GM21529 (cell line): ENCODE results near the gene IL31RA.
"Not testable (repeated sequence)": the region's sequence is repeated elsewhere in the genome, so short reads cannot be mapped to it uniquely, and the experiment has no call there.

Experiments
- ATAC-seq: cut with Tn5 transposase; IDR thresholded peaks from one replicate; pipeline ENCODE4 v1.9.1; 2021; ENCODE audit not compliant: unreplicated experiment

The IL31RA gene

GRCh38 chr5:55850839-55851674 is at the start of gene IL31RA:
Gene IL31RA, plus strand, starts transcription at chr5:55851357. Its CDS starts 214 bp downstream, at chr5:55851571.
- ATAC-seq: no peak

GRCh38 chr5:55808814-55809213 is 42.3 kb upstream of the IL31RA start:
- not testable (repeated sequence) for ATAC-seq

DNA sequence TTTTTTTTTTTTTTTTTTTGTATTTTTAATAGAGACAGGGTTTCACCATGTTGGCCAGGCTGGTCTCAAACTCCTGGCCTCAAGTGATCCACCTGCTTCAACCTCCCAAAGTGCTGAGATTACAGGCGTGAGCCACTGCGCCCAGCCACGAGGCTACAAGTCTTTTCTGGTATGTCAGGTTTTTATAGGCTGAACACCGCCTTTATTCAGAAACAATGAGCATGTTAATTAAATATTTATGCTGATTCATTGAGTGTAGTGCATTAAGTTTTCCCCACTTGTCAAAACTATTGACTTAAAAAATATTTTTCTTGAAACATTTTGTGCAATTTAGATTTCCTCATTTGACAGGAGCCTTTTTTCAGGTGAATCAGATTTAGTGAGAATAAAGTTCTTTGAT is 35.2 kb upstream of the IL31RA start:
- ATAC-seq: not testable (repeated sequence)

DNA sequence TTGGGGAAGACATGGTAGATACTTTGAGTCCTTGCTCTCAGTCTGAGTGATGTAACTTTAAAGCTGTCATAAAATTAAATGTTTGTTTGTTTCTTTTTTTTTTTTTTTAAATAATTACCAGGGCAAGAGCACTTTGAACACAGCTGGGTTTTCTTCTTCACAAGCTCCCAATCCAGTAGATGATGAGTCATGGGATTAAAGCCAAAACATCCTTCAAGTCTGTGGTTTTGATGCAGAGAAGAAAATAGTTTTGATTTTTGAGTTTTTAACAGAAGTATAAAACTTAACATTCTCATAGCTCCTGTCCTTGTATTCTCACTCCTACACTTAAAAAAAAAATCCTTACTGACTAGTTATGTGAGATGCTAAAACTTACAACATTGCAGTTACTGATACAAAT is 34.8 kb upstream of the IL31RA start:
- ATAC-seq: no peak

- ATAC-seq: no peak
Observed at GRCh38 chr5:55817030-55817429, 34.1 kb upstream of the IL31RA start.

DNA sequence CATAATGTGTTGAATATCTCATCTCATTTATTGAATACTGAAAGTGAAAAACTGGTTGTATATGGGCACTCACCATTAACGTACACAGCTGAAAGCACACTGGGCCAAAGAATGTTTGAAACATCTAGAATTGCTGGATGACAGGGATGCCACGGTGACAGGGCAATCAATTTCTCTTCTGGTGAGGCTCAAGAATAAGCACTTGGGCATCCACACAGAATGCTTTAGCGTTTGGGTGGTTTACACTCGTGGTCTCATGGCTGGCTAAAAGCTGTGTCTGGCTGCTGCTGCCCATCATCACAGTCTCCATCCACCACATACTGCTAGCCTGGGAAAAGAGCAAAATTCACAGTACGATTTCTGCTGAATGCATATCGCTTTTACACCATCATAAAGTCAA is 30.7 kb upstream of the IL31RA start:
- no peak for ATAC-seq

GRCh38 chr5:55821731-55822512 is 29.2 kb upstream of the IL31RA start:
- ATAC-seq: no peak

DNA sequence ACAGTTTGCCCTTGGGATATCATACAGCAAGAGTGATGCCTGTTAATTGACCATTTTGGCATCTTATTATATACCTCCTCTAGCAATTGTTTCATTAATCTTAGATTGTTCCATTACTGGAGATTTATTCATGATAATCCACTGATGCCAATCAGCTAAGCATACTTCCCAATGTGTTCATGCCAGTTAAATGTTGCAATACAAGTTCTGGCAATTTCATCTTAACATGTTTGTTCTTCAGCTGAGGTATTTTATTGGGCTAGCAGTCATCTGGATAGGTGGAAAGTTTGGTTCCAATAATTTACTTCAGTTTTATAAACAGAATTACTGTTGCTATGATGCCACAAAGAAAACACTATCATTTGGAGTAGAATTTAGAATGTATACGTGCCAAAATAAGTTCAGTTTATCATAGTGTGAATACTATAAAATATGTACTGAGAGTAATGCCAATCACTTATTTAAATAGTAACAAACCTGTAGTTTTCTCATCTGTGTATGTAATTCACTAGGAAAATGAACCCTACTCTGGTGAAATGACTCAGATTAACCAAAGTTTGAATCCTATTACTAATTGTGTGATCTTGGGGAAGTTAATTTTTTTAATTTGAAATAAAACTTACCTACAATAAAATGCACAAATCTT is 27.9 kb upstream of the IL31RA start:
- no peak for ATAC-seq

GRCh38 chr5:55829956-55830355 is 21.2 kb upstream of the IL31RA start:
- no peak for ATAC-seq

DNA sequence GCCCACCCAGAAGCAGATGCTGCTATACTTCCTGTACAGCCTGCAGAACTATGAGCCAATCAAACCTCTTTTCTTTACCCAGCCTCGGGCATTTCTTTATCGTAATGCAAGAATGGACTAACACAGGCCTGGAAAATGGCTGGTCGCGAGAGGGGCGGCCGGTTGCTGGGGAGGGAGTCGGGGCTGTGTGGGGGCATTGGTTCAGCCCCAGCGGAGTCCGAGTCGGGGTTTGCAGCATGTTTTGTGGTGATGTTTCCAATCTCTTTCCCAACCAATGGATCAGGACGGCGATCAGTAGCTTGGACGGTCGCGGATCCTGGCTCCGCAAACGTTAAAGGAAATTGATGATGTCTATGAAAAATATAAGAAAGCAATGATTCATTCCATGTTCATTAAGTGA is 18.7 kb upstream of the IL31RA start:
- no peak for ATAC-seq

DNA sequence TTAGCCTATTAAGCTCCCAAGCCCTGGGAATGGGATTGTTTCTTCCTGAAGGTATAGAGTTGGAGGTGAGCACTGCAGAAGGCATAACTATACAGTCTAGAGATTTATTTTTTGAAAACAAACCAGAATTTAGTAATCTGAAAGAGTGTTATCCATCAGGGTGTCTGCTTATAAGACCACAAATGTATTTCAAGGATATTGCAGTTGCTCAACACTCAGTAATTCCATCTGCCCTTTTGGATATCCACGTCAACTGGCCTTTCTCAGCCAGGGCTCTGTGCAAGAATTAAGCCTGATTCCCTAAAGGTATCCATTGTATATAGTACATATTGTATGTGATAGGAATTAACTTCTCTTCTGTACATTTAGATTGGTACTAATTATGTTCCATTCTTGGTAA is 15.0 kb upstream of the IL31RA start:
- no peak for ATAC-seq

GRCh38 chr5:55841976-55842375 is 9.2 kb upstream of the IL31RA start:
- ATAC-seq: no peak

DNA sequence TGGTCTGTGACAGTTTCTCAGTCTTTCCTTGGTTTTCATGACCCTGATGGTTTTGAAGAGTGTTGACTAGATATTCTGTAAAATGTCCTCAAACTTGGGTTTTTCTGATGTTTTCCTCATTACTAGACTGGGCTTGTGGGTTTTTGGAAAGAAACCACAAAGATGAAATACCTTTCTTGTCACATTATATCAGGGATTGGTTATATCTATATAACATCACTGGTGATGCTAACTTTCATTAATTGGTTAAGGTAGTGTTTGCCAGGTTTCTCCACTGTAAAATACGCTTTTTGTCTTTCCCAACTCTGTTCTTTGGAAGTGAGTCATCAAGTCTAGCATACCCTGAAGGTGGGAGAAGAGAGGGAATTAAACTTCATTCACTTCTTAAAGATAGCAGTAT is 3.3 kb upstream of the IL31RA start:
- ATAC-seq: no peak

DNA sequence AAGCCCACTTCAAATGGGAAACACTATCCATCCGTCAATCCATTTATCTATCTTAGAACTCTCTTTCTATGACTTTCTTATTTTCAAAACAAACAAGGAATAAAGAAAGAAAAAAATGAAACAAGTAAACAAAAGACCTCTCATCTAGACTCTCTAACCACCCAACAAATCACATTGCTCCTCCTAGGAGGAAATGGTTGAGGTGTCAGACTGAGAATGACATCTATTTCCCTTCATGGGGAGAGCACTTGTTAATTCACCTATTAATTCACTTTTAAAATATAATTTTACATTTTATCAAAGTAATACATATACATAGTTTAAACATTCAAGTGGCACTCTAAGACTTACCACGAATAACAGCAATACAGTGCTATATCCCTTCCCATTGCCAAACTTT is 2.4 kb upstream of the IL31RA start:
- ATAC-seq: no peak

DNA sequence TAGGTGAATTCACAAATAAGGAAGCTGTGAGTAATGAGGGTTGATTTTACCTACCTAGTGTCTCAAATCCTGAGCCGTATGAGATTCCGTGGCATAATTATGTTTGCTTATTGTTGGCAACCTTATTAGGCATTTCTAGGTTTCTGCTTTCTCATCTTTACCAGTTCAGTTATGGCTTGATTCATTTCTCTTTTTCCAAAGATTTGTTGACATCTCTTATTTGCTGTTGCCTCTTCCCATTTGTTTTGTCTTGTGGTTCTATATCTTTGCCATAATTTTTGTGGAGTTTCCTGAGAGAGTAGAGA is 470 bp downstream of the IL31RA start:
- ATAC-seq: no peak

DNA sequence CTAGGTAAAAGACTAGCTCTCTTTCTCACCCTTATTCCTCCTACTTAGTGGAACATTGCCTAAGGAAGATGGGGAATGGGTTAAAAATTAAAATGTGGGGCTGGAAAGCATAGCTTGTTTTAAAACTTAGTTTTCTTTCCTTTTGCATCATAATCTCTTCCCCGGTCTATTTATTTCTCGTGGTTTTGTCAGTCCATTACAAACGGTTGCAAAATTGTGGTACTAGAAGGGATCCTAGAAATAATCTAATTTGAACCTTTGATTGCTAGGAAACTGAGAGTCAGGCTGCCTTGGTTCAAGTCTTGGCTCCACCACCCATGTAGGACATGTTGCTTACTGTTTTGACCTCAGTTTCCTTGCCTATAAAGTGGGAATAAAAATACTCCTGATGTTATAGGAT is 1.3 kb downstream of the IL31RA start:
- ATAC-seq: no peak

DNA sequence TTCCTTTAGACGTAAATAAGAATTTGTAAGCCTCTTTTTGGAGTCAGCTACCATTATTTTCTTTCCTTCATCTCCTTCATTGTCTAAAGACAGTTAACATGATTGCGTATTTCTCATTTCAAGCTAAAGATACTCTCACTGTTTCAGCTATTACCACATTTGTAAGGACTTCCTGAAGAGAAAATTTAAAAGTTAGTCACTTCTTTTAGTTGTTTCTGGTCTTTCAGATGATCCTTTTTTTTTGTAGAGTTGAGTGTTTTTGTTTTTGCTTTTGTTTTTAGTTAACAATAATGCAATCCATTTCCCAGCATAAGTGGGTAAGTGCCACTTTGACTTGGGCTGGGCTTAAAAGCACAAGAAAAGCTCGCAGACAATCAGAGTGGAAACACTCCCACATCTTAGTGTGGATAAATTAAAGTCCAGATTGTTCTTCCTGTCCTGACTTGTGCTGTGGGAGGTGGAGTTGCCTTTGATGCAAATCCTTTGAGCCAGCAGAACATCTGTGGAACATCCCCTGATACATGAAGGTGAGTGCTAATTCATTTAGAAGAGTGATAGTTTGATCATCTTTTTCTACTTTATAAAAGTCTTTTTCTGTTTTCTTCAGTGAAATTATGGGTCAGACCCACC is 2.0 kb downstream of the IL31RA start:
- no peak for ATAC-seq

DNA sequence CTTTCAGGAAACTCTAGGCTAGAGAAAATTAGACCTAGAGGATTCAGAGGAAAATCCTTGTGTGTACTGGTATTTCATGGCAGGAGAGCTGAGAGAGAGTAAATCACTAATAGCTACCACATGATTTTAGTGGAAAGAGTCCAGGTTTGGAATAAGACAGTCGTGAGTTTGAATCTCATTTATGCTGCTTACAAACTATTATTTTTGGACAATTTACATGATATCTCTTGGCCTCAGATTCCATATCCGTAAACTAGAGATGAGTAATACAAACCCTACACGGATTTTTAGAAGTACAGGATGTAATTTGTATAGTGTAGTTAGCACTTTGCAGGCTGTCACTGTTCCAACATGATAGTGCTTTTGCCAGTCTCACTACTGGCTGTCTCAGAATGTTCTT is 2.7 kb downstream of the IL31RA start:
- no peak for ATAC-seq

GRCh38 chr5:55855509-55855908 is 4.4 kb downstream of the IL31RA start:
- ATAC-seq: no peak

DNA sequence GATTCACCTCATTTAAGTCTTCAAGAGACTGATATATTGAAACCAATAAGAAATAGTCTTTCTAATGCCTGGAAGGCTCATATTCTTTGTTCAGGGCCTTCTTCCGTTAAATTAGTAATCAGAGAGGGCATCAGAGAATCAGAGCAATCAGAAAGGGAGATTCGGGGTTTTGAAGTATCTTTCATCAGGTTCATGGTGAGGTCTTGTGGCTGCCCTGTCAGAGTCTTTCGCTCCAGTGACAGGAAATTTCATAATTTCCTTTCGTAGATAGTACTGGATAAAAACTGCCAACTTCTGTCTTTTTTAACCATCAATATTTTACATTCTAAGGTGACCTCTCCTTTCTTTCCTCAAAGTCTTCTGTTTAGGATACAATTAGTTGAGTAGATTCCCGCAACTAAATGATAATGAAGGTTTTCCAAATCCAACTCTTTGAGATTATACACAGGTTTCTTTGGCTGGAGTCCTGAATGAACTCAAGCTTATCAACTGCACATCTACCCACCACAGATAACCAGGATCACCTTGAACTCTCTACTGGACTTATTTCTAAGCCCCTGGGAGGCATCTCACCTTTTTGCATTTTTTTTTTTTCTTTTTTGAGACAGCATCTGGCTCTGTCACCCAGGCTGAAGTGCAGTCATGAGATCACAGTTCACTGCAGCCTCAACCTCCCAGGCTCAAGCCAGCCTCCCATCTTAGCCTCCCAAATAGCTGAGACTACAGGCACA is 5.5 kb downstream of the IL31RA start:
- ATAC-seq: no peak

DNA sequence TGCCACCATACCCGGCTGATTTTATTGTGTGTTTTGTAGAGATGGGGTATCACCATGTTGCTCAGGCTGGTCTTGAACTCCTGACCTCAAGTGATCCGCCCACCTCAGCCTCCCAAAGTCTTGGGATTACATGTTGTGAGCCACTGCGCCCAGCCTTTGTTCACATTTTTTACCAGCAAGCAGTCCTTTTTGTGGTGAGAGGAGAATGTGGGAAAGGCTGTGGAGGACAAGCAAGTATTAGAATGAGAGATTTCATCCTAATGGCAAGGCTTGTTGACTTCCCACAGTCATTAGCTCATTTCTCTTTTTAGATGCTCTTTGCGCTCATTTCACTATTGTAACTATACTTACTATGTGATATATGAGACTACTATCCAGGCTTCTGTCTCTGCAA is 6.1 kb downstream of the IL31RA start:
- ATAC-seq: no peak
